ENCODE data around the gene RNF121. TPM values are rescaled to one million over a fixed set of nuclear protein-coding genes. Genes with fewer than 3 reads are reported as not detected.
"Not testable (repeated sequence)": the region's sequence is repeated elsewhere in the genome, so short reads cannot be mapped to it uniquely, and the experiment has no call there.

The RNF121 gene
- total and polyA plus RNA-seq, 2 of the 13 experiments (the other 11 are each of a cell fraction or from before 2014, with no cell fraction given) = 28.6 to 44.3 TPM

DNA sequence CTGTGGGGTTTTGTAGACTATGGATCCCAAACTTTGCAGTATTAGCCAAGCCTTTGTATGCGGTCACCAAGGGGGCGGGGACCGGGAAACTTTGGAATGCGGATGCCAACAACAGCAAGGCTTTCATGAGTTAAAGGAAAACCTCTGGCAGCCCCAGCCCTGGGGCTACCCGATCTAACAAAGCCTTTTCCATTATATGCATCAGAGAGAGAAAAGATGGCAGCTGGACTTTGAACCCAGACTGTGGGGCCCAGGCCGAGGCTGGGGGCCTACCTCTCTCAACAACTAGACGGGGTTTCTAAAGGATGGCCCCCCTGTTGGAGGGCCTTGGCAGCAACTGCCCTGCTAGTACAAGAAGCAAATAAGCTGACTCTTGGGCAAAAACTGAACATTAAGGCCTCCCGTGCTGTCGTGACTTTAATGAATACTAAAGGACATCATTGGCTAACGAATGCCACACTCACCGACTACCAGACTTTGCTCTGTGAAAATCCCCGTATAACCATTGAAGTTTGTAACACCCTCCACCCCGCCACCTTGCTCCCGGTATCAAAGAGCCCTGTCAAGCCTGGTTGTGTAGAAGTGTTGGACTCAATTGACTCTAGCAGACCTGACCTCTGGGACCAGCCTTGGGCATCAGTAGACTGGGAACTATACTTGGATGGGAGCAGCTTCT lies 40.4 kb upstream of the RNF121 start (continued):
- TF ChIP-seq HDAC2 (CRISPR knock-in tag; IDR thresholded peaks at IDR 0.05) (peak; percentile 30; the same call in 1 of the 2 replicates), HNF4A (CRISPR knock-in tag; IDR thresholded peaks at IDR 0.05) (peak; percentile 90), POLR2G (IDR thresholded peaks at IDR 0.05; ENCODE audit: low read depth, low read length) (peak; percentile 53; the same call in 1 of the 2 replicates), NCOR1 (IDR thresholded peaks at IDR 0.05; ENCODE audit: borderline replicate concordance, low read length) (peak; percentile 74; the same call in 1 of the 2 replicates), SALL1 (CRISPR knock-in tag; IDR thresholded peaks at IDR 0.05) (peak; percentile 33), FOXA3 (CRISPR knock-in tag; IDR thresholded peaks at IDR 0.05) (peak; percentile 22; the same call in 1 of the 2 replicates), NRL (CRISPR knock-in tag; IDR thresholded peaks at IDR 0.05; ENCODE audit: borderline replicate concordance) (0 out of 2 replicates have a peak, but pooled peaks have one; percentile 18)

DNA sequence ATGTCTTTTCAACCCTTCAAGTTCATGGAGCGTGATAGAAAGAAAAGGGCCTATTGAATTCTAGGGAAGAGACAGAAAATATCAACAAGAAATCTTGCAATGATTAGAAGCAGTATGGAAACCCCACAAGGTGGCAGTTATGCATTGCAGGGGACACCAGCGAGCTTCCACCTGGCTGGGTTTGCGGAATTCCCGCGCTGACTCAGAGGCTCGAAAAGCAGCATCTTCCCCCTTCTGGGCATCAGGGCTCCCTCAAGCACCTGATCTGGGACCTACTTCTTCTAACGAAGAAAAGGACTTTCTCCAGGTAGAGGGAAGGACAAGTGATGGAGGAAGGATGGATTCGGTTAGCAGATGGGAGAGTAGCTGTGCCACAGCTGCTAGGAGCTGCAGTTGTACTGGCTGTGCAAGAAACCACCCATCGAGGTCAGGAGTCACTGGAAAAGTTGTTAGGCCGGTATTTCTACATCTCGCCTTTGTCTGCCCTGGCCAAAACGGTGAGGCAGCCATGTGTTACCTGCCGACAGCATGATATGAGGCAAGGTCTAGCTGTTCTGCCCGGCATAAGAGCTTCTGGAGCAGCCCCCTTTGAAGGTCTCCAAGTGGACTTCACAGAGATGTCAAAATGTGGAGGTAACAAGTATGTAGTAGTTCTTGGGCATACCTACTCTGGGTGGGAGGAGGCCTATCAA lies 39.5 kb upstream of the RNF121 start:
- FAIRE-seq; H3K27me3 ChIP-seq (ENCODE audit: control insufficient read depth in 1 of 2, insufficient read depth in 2 of 2, low read length in 2 of 2); DNase-seq (ENCODE audit: low spot score); H3K36me3 ChIP-seq (replicated peaks in 1 of 2; ENCODE audit: control insufficient read depth in 1 of 2, insufficient read depth in 2 of 2, low read length in 2 of 2); H4K20me1 ChIP-seq (ENCODE audit: insufficient read depth, low read length); H3K4me3 ChIP-seq (replicated peaks in 1 of 3; ENCODE audit: insufficient read depth in 1 of 3, low read depth in 2 of 3, low read length in 3 of 3); in situ Hi-C loops (cut with HindIII; ENCODE audit: extremely low pct_ligation_motif_present, low pct_unique_long_range_greater_than_20kb); H3K79me2 ChIP-seq (ENCODE audit: insufficient read depth, low read length); ATAC-seq; BruUV-seq (replicated peaks); H2AFZ ChIP-seq (ENCODE audit: low read length); H3K9me3 ChIP-seq (ENCODE audit: low read length): not testable (repeated sequence)
- WGBS (ENCODE audit: low lambda C conversion rate) = 98% methylated on average over 9 of the region's 14 CpGs
- ChIA-PET POLR2A (interaction anchor here (0.8 to 2.5 kb wide), 4 partner anchors 21 to 59 kb away, joined by 4 to 21 read pairs (median 8); partner anchors contain the start of genes RNF121 and XNDC1N), CTCF (ENCODE audit: low intra/inter-chr PET ratio, low total read pairs) (interaction anchor here (1.4 kb wide), 1 partner anchor 25 kb away, joined by 4 read pairs; no protein-coding TSS in a partner anchor)
- Histone ChIP-seq H3K9ac (ENCODE audit: insufficient read depth, low read depth, low read length) (peak overlapping the region; percentile 68), H3K4me1 (ENCODE audit: insufficient read depth, low read length) (peaks cover 31% of the 10 kb centered on the region), H3K4me2 (ENCODE audit: low read depth, low read length) (peak overlapping the region; percentile 64), H3K27ac (ENCODE audit: extremely low read length, insufficient read depth, low read length) (peak overlapping the region; percentile 89)
- intact Hi-C loops (cut with micrococcal nuclease; ENCODE audit: unreplicated experiment) = loop anchor here (2.0 kb wide), 1 partner anchor 25 kb away; no protein-coding TSS in a partner anchor

All from HepG2 (cell line).